PFSK-1 (cell line): ENCODE results near the gene ZEB2.

Experiments used
- FOXP2 ChIP-seq: optimal IDR thresholded peaks from 2 replicates; pipeline ENCODE3; 2011; ENCODE audit warnings: borderline replicate concordance, control low read depth, inconsistent platforms; ENCODE audit not compliant: insufficient read depth; ENCODE audit errors: extremely low read length, extremely low read depth
- POLR2AphosphoS5 ChIP-seq: IDR thresholded peaks from 2 replicates; pipeline ENCODE4 v1.6.1; 2012; ENCODE audit warnings: low read depth, mild to moderate bottlenecking, control low read depth, low read length, moderate library complexity
- REST ChIP-seq, 2 experiments: IDR thresholded peaks; 2 replicates each; pipeline versions ENCODE4 v1.6.1 to v1.8.0; 2011 to 2012; ENCODE audit warnings: low read depth in 2 of 2, low read length in 2 of 2, control low read depth in 1 of 2, inconsistent platforms in 1 of 2, mild to moderate bottlenecking in 1 of 2, moderate library complexity in 1 of 2; ENCODE audit not compliant: insufficient read depth in 1 of 2
- SIN3A ChIP-seq: IDR thresholded peaks from 2 replicates; pipeline ENCODE4 v1.6.1; 2012; ENCODE audit warnings: mild to moderate bottlenecking, low read length, moderate library complexity, borderline replicate concordance; ENCODE audit not compliant: insufficient read depth
- TAF1 ChIP-seq: IDR thresholded peaks from 2 replicates; pipeline ENCODE4 v1.6.1; 2012; ENCODE audit warnings: low read length, control low read depth, borderline replicate concordance; ENCODE audit not compliant: insufficient read depth

Gene ZEB2

GRCh38 chr2:144424559-144425240, 95.2 kb downstream of the ZEB2 start:
- TF ChIP-seq POLR2AphosphoS5 (no peak), REST (IDR thresholded peaks at IDR 0.05; ENCODE audit: insufficient read depth in 1 of 2, low read depth in 2 of 2, low read length in 2 of 2) (no peak), TAF1 (no peak), FOXP2 (no peak), SIN3A (no peak)

- TF ChIP-seq FOXP2 (no peak), REST (IDR thresholded peaks at IDR 0.05; ENCODE audit: insufficient read depth in 1 of 2, low read depth in 2 of 2, low read length in 2 of 2) (no peak), SIN3A (no peak), POLR2AphosphoS5 (no peak), TAF1 (no peak)
Measured at GRCh38 chr2:144421606-144422510, 98.1 kb downstream of the ZEB2 start.

GRCh38 chr2:144419218-144419617, 100.7 kb downstream of the ZEB2 start:
- no peak for TF ChIP-seq SIN3A
- TF ChIP-seq FOXP2, result no peak
- no peak for TF ChIP-seq REST (IDR thresholded peaks at IDR 0.05; ENCODE audit: insufficient read depth in 1 of 2, low read depth in 2 of 2, low read length in 2 of 2)
- TF ChIP-seq POLR2AphosphoS5, result no peak
- no peak for TF ChIP-seq TAF1

GRCh38 chr2:144415386-144415785, 104.5 kb downstream of the ZEB2 start:
- TF ChIP-seq TAF1, result no peak
- no peak for TF ChIP-seq REST (IDR thresholded peaks at IDR 0.05; ENCODE audit: insufficient read depth in 1 of 2, low read depth in 2 of 2, low read length in 2 of 2)
- TF ChIP-seq POLR2AphosphoS5, result no peak
- TF ChIP-seq FOXP2, result no peak
- TF ChIP-seq SIN3A, result no peak
